IPS-NIHi7 (cell line): ENCODE results near the gene ATRN.
"Not testable (repeated sequence)": the region's sequence is repeated elsewhere in the genome, so short reads cannot be mapped to it uniquely, and the experiment has no call there.

ENCODE experiments used
- DNase-seq: peaks from one replicate; pipeline ENCODE4 v3.0.0; 2012; ENCODE audit warnings: mixed read lengths; ENCODE audit errors: extremely low spot score

Gene ATRN

DNA sequence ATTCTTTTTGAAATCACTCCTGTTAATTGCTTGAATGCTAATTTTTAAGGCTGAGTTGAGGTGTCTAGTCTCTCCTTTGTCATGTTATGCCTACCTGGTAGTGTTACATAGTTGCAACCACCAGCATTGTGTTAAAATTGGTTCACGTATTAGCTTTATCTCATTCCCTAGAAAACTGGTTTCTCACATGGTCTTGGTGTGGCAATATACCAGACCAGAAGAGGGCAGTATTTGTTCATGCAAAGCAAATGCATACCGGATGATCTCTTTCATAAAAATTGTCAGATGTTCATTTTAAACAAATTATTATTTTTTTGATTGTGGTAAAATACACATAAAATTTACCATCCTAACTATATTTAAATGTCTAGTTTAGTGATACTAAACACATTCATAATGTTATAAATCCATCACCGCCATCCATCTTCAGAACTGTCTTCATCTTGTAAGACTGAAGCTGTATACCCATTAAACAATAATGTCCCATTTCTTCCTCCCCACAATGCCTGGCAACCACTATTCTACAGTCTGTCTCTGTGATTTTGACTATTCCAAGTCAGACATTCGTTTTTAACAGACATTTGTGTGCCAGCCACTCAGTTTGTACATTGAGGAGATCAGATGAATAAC is 92.8 kb downstream of the ATRN start:
- peak; percentile 43 for DNase-seq

DNA sequence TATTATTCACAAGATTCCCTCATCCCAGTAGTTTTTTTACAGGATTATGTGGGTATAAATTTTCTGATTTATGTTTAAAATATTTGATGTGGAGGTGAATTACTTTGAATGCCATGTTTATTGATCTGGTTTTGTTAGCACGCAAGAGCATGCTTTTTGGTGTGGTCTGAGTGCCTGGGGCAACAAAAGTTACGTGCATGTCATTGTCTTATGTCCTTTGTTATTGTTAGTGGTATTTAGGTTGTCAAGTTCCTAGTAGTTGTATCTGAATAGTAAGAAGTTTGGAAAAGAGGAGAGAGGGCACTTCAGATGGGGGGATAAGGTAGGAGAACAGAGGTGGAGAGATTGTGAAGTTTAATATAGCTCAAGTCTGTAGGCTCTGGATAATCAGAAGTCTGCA is 95.0 kb downstream of the ATRN start:
- no peak for DNase-seq

DNA sequence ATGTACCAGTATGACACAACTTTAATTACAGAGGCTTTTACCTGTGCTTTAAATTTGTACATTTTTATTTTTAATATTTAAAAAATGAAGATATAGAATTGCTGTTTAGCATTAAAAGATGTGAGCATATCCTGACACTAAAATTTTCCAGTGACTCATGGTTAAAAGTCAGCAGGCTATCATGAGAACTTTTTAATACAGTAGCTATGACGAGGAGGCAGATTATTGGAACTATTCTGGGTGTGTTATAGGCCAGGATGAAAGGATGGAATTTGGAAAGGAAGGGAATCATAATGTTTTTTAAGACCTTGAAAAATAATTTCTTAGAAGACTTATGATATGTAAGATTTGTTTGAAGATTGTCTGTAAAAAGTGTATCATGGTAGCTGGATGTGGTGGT is 101.3 kb downstream of the ATRN start:
- DNase-seq: no peak

DNA sequence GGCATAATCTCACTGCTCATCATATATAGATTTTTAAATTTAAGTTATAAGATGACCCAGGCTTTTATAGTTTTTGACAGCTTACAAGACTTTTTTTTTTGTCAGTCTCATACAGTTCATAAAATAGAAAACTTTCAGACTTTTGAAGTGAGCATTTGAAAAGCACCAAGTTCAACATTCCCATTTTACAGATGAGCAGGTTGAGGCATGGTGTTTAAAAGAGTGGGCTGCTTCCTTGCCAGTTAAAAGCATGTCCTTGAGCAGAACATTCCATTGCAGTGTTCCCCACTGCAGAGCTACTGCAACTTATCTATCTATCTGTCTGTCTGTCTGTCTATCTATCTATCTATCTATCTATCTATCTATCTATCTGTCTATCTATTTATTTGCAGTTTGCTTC is 105.5 kb downstream of the ATRN start:
- no peak for DNase-seq

DNA sequence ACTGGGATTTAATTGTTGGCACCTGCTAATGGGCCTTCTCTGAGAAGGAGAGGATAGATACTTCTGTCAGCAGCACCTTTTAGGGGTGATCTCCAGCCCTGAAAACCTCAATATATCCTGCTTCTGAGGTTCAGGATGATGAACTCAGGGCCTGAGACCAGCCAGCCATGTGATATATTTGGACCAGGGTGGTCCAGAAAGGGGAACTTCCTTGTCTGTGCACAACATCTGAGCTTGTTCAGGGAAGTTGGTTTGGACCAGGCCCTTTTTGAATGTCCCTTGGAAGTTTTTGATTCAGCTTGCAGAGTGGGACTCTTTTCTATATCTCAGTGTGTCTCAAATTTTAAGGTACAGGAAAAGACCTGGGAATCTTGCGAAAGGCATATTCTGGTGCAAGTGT is 106.5 kb downstream of the ATRN start:
- DNase-seq: no peak

DNA sequence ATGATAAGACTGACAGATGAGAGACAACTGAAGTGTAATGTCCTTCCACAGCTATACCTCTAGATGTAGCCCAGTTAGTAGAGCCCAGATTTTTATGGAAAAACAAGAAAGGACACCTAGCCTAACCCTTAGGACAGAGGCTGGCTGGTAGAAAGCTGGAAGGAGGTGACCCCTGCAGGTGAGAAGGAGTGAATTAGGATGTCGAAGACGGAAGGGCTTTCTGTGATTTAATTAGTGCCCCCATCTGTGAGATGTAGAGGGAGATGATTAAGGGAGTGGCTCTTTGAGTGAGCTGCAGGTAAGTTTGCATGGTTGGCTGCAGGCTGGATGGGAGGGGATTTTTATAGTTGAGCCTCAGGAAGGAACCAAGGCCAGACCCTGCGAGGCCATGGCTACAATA is 109.6 kb downstream of the ATRN start:
- DNase-seq: peak; percentile 50

DNA sequence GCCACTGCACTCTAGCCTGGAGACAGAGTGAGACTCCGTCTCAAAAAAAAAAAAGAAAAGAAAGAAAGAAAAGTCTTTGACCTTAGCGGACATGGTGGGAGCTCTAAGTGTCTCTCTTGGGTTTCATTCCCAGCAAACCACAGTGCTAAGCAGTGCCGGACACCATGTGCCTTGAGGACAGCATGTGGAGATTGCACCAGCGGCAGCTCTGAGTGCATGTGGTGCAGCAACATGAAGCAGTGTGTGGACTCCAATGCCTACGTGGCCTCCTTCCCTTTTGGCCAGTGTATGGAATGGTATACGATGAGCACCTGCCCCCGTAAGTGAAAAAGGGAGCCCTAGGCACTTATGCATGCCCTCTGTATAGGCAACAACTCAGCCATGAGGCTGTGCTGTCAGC is 112.9 kb downstream of the ATRN start:
- DNase-seq: no peak

DNA sequence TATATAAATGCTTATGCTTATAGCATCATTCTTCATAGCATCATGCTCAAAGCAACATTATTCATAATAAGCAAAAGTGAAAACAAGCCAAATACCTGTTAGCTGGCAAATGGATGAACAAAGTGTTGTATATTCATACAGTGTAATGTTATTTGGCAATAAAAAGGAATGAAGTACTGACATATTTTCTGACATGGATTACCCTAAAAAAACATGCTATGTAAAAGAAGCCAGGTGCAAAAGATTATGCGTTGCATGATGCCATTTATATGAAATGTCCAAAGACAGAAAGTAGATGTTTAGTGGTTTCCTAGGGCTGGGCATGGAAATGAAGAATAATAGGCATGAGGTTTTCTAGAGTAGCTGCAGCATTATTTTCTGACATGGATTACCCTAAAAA is 115.3 kb downstream of the ATRN start:
- no peak for DNase-seq

DNA sequence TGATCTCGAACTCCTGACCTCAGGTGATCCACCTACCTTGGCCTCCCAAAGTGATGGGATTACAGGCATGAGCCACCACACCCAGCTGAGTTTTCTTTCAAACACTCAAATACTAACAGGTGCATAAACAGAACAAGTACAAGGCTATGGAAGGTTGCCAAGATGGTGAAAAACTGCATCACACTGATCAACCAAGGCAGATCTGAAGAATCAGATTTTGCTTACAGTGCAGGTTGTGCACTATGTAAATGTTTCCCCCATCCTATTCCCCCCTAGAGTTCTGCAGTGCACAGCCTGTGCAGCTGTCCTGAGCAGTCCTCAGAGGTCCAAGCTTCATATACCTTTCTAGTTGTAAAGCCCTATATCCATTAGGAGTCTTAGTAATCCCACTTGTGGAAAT is 119.3 kb downstream of the ATRN start:
- no peak for DNase-seq

DNA sequence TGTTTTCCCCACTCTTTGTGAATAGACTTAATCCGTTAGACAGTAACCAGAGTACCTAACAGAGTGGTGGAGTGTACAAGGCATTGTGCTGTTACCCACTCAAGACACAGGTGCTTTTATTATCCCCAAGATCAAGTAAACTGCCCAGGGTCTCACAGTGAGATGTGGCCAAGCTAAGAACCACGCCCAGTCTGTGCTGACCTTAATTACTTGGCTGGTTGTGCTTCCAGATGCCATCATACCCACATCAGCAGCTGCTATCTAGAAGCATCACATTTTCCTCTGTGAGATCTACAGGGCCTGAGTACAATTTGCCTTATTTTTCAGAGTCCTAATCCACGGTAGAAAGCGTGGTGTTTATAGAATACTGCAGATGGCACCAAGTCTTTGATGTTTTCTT is 122.1 kb downstream of the ATRN start:
- DNase-seq: no peak

DNA sequence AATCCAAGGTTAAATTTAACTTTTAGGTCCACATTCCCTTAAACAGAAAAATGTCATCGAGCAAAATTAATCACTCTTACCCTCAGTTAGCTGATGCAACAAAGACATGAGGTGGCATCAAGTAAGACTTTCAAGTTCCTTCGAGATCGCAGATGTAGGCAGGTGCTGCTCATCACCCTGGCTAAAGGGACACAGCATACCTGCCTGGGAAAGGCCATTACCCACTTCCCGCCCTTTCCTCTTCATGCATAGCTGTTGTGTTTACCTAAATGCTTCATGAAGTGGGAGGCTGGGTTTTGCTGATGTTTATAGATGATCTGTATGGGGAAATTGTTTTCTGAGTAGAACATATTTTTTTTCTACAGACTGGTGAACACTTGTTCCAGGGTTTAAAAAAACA is 124.7 kb downstream of the ATRN start:
- no peak for DNase-seq

DNA sequence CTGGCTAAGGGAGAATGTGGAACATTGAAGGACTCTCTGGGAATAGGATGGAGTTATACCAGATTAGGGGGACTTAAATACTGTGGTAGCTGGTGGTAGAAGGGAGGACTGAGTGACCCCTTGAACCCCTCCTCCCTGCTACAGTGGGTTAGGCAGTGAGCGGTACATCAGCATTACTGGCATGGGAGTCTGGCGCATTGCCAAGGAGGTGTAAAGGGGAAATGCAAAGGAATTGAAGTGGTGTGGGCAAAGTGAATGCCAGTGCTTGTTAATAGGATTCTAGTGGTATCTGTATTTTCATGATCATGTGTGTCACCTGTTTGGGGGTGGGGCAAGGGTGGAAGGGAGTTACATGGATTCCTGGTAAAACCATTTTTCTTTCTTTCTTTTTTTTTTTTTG is 132.3 kb downstream of the ATRN start:
- DNase-seq: no peak

DNA sequence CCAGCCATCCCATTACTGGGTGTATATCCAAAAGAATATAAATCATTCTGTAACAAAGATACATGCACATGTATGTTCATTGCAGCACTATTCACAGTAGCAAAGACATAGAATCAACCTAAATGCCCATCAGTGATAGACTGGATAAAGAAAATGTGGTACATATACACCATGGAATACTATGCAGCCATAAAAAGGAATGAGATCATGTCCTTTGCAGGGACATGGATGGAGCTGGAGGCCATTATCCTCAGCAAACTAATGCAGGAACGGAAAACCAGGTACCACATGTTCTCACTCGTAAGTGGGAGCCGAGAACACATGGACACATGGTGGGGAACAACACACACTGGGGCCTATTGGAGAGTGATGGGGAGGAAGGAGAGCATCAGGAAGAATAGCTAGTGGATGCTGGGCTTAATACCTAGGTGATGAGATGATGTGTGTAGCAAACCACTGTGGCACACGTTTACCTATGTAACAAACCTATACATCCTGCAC is 134.6 kb downstream of the ATRN start:
- DNase-seq: not testable (repeated sequence)

DNA sequence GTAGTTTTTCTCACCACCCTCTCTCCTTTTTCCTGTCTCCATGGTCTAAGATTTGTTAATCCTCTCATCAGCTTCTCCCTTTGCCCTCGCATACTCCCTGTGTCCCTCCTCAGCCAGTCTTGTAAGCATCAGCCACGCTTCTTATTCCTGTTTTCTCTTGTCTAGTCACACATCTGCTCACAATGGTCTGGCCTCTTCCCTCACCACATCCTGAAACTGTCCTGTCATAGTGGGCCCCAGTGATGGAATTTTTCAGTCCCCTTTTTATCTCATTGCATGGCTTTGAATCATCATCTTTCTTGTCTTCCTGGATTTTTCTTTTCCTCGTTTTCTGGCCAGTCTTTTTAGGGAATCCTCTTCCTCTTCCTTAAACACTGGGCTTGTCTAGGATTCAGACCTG is 135.2 kb downstream of the ATRN start:
- no peak for DNase-seq

DNA sequence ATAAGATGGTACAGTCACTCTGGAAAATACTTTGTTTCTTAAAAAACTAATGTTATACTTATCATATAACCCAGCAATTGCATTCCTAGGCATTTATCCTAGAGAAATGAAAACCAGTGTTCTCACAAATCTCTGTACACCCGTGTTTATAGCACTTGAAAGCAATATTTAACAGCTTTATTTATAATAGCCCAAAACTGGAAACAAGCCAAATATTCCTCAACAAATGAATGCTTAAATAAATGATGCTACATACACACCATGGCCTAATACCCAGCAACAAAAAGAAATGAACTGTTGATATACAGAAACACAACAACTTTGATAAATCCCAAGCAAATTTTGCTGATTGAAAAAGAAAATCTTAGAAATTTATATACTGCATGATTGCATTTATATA is 141.1 kb downstream of the ATRN start:
- DNase-seq: no peak

DNA sequence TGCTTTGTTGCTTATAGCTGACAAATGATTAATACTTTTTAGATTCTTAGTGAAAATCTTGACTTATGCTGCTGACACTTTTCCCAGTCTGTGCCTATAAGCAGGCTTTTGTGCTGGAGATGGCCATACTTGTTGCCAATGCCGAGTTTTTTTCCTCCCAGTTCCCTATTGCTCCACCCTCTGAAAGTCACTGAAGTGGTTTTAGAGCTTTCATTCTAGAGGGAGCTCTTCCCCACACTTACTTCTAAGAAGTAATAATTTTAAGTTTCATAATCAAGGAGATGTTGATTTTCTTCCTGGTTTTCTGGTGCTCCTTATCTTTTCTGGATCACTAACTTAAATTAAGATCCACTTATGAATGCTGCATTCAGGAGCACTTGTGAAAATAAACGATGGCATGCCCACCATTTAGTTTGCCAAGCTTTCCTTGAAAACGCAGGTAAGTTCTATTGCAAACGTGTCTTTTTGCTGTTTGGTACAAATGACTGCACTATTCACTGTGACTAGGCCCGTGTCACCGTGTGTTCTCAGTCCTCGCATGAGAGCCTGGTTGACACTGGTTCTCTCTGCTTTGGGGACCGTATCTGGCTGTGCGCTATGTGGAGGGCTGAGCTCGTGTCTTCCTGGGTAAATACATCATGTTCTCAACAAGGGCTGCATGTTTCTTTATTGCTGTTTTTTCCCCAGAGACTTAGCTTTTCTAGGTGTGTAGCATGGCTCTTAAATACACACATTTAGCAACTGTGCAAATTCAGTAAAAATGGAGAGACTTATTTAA is 142.2 kb downstream of the ATRN start:
- no peak for DNase-seq

DNA sequence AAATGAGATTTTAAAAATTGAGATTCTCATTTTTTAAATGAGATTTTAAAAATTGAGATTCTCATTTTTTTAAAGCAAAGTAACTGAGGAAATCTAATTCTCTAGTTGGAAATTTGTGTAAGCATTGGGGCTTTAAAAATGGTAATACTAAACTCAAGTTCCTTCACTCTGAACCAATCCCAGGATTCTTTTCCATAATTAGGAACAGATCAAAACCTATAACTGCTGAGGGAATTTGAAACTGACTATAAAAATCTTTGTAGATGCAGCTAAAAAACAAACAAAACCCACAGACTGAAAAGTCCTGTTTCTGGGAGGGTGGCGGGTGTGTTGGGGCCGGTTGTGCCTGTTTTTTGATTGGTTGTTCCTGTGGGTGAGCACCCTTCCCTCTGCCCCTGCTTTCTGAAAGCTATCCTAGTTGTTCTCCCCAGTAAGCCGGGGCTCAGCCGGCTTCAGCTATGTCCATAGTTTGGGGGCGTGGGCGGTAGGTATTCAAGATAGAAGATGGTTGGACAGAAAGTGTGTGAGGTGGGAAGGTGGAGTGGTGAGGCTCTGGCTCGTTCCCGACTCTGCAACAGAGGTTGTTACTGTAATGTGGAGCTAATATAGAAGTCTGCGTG is 143.1 kb downstream of the ATRN start:
- DNase-seq: no peak

DNA sequence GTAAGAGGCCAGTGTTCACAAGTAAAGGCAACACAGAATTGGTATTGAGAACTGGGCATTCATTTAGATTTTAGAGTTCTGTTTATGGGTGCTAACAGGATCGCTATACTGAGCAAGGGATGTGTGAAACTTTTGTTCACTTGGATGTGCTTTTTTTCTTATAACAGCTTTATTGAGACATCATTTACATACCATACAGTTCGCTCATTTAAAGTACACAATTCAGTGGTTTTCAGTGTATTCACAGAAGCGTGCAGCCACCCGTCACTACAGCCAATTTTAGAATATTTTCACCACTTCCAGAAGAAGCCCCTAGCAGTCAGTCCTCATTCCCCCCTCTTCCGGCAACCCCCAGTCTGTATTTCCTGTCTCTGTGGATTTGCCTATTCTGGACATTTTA is 143.6 kb downstream of the ATRN start:
- no peak for DNase-seq

DNA sequence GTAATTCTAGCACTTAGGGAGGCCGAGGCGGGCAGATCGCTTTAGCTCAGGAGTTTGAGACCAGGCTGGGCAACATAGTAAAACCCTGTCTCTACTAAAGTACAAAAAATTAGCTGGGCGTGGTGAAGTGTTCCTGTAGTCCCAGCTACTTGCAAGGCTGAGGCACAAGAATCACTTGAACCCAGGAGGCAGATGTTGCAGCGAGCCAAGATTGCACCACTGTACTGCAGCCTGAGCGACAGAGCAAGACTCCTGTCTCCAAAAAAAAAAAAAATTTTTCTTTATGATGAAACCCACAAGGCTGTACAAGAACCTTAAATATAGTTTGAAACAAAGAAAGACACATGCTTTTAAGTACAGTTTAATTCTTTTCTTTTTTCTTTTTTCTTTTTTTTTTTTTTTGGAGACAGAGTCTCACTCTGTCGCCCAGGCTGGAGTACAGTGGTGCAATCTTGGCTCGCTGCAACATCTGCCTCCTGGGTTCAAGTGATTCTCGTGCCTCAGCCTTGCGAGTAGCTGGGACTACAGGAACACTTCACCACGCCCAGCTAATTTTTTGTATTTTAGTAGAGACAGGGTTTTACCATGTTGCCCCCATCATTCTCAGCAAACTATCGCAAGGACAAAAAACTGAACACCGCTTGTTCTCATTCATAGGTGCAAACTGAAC is 144.5 kb downstream of the ATRN start:
- not testable (repeated sequence) for DNase-seq

DNA sequence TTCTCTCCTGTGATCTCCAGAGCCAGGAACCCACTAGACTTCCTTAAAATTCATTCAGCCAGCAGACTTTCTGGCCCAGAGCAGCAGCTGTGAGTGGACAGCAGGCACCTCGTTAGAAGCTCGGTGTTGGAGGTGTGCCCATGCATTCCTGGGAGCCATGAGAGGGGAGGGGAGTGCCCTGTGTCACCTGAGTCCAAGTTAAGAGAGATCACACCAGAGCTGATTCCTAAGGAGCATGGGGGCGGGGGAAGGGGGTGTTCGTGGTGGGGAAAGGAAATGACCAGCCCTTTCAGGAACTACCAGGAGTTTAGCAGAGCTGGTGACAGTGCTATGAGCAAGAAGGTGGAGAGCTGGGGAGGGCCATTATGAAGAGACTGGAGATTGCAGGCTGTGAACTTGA is 145.4 kb downstream of the ATRN start:
- DNase-seq: peak; percentile 54

DNA sequence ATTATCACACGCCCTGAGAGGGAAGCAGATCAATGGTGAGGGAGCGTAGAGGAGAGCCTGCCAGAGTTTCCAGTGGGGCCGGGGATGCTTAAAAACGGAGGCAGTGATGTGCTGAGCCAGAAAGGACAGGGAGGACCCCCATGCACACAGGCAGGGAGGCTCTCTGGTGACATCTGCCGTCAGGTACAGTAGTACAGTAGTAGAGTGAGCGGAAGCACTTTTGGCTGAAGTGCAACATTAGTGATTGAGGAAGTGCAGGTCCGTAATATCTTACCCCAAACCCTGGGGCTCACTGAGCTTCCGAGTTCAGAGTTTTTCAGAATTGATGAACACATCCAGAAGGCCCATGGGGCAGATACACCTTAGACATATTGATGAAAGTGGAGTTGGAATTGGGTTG is 150.3 kb downstream of the ATRN start:
- peak; percentile 54 for DNase-seq

DNA sequence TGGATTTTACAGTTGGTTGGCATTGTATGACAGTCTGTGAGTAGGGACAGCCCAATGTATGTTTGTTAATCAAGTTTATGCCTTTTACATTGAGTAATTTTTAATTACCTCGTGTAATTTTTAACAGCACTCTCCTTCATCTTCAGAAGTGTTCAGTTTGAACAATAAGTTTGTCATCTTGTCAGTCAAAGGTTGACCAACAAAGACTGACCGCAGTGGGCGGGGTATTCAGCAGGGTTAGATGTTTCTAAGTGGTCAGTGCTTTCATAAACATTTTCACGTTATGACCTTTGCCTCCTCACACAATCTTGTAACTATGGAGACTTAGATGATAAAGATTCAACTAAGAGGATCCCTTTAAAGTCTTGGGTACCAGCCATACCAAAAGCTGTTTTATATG is 151.6 kb downstream of the ATRN start:
- DNase-seq: no peak

DNA sequence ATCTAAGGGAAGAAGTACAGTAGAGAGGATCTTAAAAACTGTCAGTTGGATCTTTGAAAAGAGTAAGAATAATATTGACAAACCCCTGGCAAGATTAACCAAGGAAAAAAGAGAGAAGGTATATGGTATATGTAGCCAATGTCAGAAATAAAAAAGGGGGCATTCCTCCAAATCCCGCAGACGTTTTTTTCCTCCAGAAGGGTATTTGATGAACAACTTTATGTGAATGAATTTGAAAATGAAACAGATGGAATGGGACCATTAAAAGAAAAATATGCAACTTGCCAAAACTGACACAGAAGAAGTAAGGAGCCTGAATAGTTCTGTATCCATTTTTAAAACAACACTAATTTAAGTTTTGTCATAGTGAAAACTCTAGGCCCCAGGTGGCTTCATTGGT is 156.7 kb downstream of the ATRN start:
- DNase-seq: no peak
